ENCODE data around the gene HSFX3. TPM values are rescaled to one million over a fixed set of nuclear protein-coding genes. Genes with fewer than 3 reads are reported as not detected.

The HSFX3 gene
- total and polyA plus RNA-seq, 2 experiments from 2014 or later, result not detected

- TF ChIP-seq, protein P1, sequence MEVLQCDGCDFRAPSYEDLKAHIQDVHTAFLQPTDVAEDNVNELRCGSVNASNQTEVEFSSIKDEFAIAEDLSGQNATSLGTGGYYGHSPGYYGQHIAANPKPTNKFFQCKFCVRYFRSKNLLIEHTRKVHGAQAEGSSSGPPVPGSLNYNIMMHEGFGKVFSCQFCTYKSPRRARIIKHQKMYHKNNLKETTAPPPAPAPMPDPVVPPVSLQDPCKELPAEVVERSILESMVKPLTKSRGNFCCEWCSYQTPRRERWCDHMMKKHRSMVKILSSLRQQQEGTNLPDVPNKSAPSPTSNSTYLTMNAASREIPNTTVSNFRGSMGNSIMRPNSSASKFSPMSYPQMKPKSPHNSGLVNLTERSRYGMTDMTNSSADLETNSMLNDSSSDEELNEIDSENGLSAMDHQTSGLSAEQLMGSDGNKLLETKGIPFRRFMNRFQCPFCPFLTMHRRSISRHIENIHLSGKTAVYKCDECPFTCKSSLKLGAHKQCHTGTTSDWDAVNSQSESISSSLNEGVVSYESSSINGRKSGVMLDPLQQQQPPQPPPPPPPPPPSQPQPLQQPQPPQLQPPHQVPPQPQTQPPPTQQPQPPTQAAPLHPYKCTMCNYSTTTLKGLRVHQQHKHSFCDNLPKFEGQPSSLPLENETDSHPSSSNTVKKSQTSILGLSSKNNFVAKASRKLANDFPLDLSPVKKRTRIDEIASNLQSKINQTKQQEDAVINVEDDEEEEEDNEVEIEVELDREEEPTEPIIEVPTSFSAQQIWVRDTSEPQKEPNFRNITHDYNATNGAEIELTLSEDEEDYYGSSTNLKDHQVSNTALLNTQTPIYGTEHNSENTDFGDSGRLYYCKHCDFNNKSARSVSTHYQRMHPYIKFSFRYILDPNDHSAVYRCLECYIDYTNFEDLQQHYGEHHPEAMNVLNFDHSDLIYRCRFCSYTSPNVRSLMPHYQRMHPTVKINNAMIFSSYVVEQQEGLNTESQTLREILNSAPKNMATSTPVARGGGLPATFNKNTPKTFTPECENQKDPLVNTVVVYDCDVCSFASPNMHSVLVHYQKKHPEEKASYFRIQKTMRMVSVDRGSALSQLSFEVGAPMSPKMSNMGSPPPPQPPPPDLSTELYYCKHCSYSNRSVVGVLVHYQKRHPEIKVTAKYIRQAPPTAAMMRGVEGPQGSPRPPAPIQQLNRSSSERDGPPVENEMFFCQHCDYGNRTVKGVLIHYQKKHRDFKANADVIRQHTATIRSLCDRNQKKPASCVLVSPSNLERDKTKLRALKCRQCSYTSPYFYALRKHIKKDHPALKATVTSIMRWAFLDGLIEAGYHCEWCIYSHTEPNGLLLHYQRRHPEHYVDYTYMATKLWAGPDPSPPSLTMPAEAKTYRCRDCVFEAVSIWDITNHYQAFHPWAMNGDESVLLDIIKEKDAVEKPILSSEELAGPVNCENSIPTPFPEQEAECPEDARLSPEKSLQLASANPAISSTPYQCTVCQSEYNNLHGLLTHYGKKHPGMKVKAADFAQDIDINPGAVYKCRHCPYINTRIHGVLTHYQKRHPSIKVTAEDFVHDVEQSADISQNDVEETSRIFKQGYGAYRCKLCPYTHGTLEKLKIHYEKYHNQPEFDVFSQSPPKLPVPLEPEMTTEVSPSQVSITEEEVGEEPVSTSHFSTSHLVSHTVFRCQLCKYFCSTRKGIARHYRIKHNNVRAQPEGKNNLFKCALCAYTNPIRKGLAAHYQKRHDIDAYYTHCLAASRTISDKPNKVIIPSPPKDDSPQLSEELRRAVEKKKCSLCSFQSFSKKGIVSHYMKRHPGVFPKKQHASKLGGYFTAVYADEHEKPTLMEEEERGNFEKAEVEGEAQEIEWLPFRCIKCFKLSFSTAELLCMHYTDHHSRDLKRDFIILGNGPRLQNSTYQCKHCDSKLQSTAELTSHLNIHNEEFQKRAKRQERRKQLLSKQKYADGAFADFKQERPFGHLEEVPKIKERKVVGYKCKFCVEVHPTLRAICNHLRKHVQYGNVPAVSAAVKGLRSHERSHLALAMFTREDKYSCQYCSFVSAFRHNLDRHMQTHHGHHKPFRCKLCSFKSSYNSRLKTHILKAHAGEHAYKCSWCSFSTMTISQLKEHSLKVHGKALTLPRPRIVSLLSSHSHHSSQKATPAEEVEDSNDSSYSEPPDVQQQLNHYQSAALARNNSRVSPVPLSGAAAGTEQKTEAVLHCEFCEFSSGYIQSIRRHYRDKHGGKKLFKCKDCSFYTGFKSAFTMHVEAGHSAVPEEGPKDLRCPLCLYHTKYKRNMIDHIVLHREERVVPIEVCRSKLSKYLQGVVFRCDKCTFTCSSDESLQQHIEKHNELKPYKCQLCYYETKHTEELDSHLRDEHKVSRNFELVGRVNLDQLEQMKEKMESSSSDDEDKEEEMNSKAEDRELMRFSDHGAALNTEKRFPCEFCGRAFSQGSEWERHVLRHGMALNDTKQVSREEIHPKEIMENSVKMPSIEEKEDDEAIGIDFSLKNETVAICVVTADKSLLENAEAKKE (CRISPR knock-in tag; IDR thresholded peaks at IDR 0.05), result no peak
Measured at GRCh38 chrX:149516604-149517003, 33.1 kb downstream of the HSFX3 start (continued).

- no peaks in the 10 kb centered on the region for H3K9me2 ChIP-seq (ENCODE audit: insufficient read depth)
- H3K4me2 ChIP-seq, result no peak overlapping the region
- H3K36me3 ChIP-seq (ENCODE audit: insufficient read depth), result no peaks in the 10 kb centered on the region
- H3K79me2 ChIP-seq (replicated peaks; ENCODE audit: insufficient read depth), result no peaks in the 10 kb centered on the region
- TF ChIP-seq EZH2phosphoT487 (IDR thresholded peaks at IDR 0.05; ENCODE audit: unreplicated experiment) (no peak), EZH2 (IDR thresholded peaks at IDR 0.05; ENCODE audit: low read depth, unreplicated experiment) (no peak)
- Mint-ChIP-seq H3K4me3 (no peak overlapping the region), H3K27ac (no peak overlapping the region), H3K36me3 (ENCODE audit: low read depth) (no peaks in the 10 kb centered on the region), H3K27me3 (ENCODE audit: insufficient read depth, low read depth, poor library complexity) (peaks cover 2% of the 10 kb centered on the region), H3K9me3 (no peaks in the 10 kb centered on the region), H3K4me1 (peaks cover 2% of the 10 kb centered on the region; the same call in 2 of the 3 replicates)
- H3K27me3 ChIP-seq (ENCODE audit: insufficient read depth), result no peaks in the 10 kb centered on the region
- H4K20me1 ChIP-seq (replicated peaks; ENCODE audit: insufficient read depth), result no peaks in the 10 kb centered on the region
- DNase-seq (ENCODE audit: low spot score), result no peak
- ATAC-seq, result no peak
- H2AFZ ChIP-seq, result no peak overlapping the region
- H3K4me1 ChIP-seq (ENCODE audit: insufficient read depth), result no peaks in the 10 kb centered on the region
- H3K4me3 ChIP-seq, result no peak overlapping the region
- no peaks in the 10 kb centered on the region for H3F3A ChIP-seq (replicated peaks; ENCODE audit: low read depth)
- no peak overlapping the region for H3K27ac ChIP-seq (ENCODE audit: low read depth)
Measured at GRCh38 chrX:149515954-149516602, 33.6 kb downstream of the HSFX3 start.
